Measurements from ENCODE around the gene COL18A1.

DNA sequence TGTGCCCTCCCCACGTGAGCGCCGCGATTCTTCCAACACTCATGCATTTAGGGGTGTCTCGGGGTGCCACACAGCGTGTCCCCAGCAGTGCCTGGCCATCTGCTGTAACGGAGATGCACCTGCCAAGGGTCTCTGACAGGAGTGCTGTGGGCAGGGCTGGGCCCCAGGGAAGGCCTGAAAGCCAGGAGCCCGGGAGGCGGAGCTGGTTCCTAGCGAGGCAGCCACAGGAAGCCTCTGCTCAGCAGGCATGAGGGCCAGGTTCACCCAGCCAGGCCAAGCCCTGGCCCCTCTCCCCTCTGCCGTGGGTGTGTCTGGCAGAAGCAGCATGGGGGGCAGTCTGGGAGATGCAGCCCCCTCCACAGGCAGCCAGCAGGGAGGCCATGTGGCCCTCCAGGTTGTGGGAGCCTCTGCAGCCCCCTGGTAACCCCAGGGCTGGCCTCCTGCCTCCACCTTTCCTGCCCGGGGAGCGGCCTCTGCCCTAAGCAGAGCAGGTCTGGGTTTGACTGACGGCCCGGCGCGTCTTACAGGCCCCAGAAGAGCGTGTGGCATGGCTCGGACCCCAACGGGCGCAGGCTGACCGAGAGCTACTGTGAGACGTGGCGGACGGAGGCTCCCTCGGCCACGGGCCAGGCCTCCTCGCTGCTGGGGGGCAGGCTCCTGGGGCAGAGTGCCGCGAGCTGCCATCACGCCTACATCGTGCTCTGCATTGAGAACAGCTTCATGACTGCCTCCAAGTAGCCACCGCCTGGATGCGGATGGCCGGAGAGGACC, 106.9 kb downstream of the COL18A1 start:
- TF ChIP-seq, protein P1, sequence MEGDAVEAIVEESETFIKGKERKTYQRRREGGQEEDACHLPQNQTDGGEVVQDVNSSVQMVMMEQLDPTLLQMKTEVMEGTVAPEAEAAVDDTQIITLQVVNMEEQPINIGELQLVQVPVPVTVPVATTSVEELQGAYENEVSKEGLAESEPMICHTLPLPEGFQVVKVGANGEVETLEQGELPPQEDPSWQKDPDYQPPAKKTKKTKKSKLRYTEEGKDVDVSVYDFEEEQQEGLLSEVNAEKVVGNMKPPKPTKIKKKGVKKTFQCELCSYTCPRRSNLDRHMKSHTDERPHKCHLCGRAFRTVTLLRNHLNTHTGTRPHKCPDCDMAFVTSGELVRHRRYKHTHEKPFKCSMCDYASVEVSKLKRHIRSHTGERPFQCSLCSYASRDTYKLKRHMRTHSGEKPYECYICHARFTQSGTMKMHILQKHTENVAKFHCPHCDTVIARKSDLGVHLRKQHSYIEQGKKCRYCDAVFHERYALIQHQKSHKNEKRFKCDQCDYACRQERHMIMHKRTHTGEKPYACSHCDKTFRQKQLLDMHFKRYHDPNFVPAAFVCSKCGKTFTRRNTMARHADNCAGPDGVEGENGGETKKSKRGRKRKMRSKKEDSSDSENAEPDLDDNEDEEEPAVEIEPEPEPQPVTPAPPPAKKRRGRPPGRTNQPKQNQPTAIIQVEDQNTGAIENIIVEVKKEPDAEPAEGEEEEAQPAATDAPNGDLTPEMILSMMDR (IDR thresholded peaks at IDR 0.05), result no peak
- TF ChIP-seq PHF8 (IDR thresholded peaks at IDR 0.05; ENCODE audit: borderline replicate concordance, low read depth) (no peak), POLR2A (IDR thresholded peaks at IDR 0.05; ENCODE audit: low read length) (no peak), SREBF2 (IDR thresholded peaks at IDR 0.05) (no peak), CEBPB (IDR thresholded peaks at IDR 0.05) (no peak), EP300 (IDR thresholded peaks at IDR 0.05) (no peak), RAD21 (conservative IDR thresholded peaks at IDR 0.05 in 1 of 2, IDR thresholded peaks at IDR 0.05 in 1 of 2) (no peak)

Measured in A549 (cell line).